Neural cell (in vitro differentiated cells): Measurements from ENCODE around the gene PTX4. TPM values are rescaled to one million over a fixed set of nuclear protein-coding genes. Genes with fewer than 3 reads are reported as not detected.

Experiments
- H2AFZ ChIP-seq: fragments of 200-600, 300-800 bp; sonication (generic), shearing (Covaris generic); 2 replicates; pipeline ENCODE4 v1.6.0; 2014; ENCODE audit warnings: low read depth, mild to moderate bottlenecking, antibody characterized with exemption, low read length, moderate library complexity
- H3F3A ChIP-seq: fragments of 200-600 bp; shearing (Covaris generic); 2 replicates; pipeline ENCODE4 v1.6.1; 2016; ENCODE audit warnings: mild to moderate bottlenecking, moderate library complexity, mixed read lengths, antibody characterized with exemption, low read length; ENCODE audit not compliant: insufficient read depth, poor library complexity, severe bottlenecking
- H3K27ac ChIP-seq: fragments of 200-600, 300-800 bp; sonication (generic), shearing (Covaris generic); 2 replicates; pipeline ENCODE4 v1.5.1; 2014; ENCODE audit warnings: mild to moderate bottlenecking, low read length, moderate library complexity
- H3K27me3 ChIP-seq: fragments of 300-800, 200-600 bp; sonication (generic), shearing (Covaris generic); 2 replicates; pipeline ENCODE4 v1.6.0; 2014; ENCODE audit warnings: mild to moderate bottlenecking, low read depth, low read length, moderate library complexity; ENCODE audit not compliant: insufficient read depth
- H3K36me3 ChIP-seq: fragments of 300-800, 200-600 bp; sonication (generic), shearing (Covaris generic); 2 replicates; pipeline ENCODE4 v1.5.1; 2014; ENCODE audit warnings: mild to moderate bottlenecking, antibody characterized with exemption, low read length, moderate library complexity; ENCODE audit not compliant: insufficient read depth
- H3K4me2 ChIP-seq: fragments of 300-800, 200-600 bp; sonication (generic), shearing (Covaris generic); 2 replicates; pipeline ENCODE4 v1.6.0; 2014; ENCODE audit warnings: mild to moderate bottlenecking, low read length
- H3K4me3 ChIP-seq: fragments of 300-800, 200-600 bp; sonication (generic), shearing (Covaris generic); 2 replicates; pipeline ENCODE4 v1.5.1; 2014; ENCODE audit warnings: mild to moderate bottlenecking, low read length, moderate library complexity
- H3K79me2 ChIP-seq: fragments of 200-600 bp; shearing (Covaris generic); replicated peaks from 2 replicates; pipeline ENCODE4 v1.6.0; 2014; ENCODE audit warnings: mild to moderate bottlenecking, low read length, moderate library complexity; ENCODE audit not compliant: insufficient read depth
- H3K9ac ChIP-seq: fragments of 300-800, 200-600 bp; sonication (generic), shearing (Covaris generic); 2 replicates; pipeline ENCODE4 v1.6.1; 2016; ENCODE audit warnings: mild to moderate bottlenecking, low read length, mixed read lengths
- H3K9me2 ChIP-seq: fragments of 200-600 bp; shearing (Covaris generic); 2 replicates; pipeline ENCODE4 v1.6.1; 2016; ENCODE audit warnings: mild to moderate bottlenecking, low read length, mixed read lengths; ENCODE audit not compliant: insufficient read depth
- H3K9me3 ChIP-seq: fragments of 200-600, 300-800 bp; sonication (generic), shearing (Covaris generic); 2 replicates; pipeline ENCODE4 v1.6.1; 2016; ENCODE audit warnings: mild to moderate bottlenecking, mixed run types, low read length, moderate library complexity, mixed read lengths
- H4K20me1 ChIP-seq: fragments of 200-600 bp; shearing (Covaris generic); 2 replicates; pipeline ENCODE4 v1.6.1; 2016; ENCODE audit warnings: mild to moderate bottlenecking, mixed run types; ENCODE audit not compliant: insufficient read depth
- CTCF ChIP-seq: fragments of 450-650 bp; IDR thresholded peaks from 2 replicates; pipeline ENCODE4 v1.5.1; 2014; ENCODE audit warnings: antibody characterized with exemption, mild to moderate bottlenecking, moderate library complexity; ENCODE audit not compliant: poor library complexity, severe bottlenecking
- EP300 ChIP-seq: fragments of 450-650 bp; conservative IDR thresholded peaks from 2 replicates; pipeline ENCODE4 v1.6.1; 2014; ENCODE audit warnings: antibody characterized with exemption, mild to moderate bottlenecking, moderate library complexity; ENCODE audit not compliant: poor library complexity, severe bottlenecking
- EZH2 ChIP-seq: fragments of 200-600, 300-800 bp; shearing (Covaris generic), sonication (generic); IDR thresholded peaks from 2 replicates; pipeline ENCODE4 v1.6.1; 2014; ENCODE audit warnings: antibody characterized with exemption, low read length, borderline replicate concordance, mild to moderate bottlenecking; ENCODE audit not compliant: insufficient read depth, poor library complexity, severe bottlenecking
- MXI1 ChIP-seq: fragments of 450-650 bp; conservative IDR thresholded peaks from 2 replicates; pipeline ENCODE4 v1.6.1; 2014; ENCODE audit warnings: antibody characterized with exemption, mild to moderate bottlenecking; ENCODE audit not compliant: poor library complexity, severe bottlenecking
- POLR2AphosphoS5 ChIP-seq: IDR thresholded peaks from 2 replicates; pipeline ENCODE4 v1.6.1; 2012
- RAD21 ChIP-seq: fragments of 450-650 bp; conservative IDR thresholded peaks from 2 replicates; pipeline ENCODE4 v1.6.1; 2014; ENCODE audit warnings: antibody characterized with exemption, mild to moderate bottlenecking, moderate library complexity
- REST ChIP-seq: IDR thresholded peaks from 2 replicates; pipeline ENCODE4 v1.6.1; 2012; ENCODE audit warnings: borderline replicate concordance
- SMC3 ChIP-seq: fragments of 450-650 bp; conservative IDR thresholded peaks from 2 replicates; pipeline ENCODE4 v1.6.1; 2014; ENCODE audit warnings: antibody characterized with exemption, mild to moderate bottlenecking, moderate library complexity; ENCODE audit not compliant: poor library complexity
- TAF1 ChIP-seq: IDR thresholded peaks from 2 replicates; pipeline ENCODE4 v1.6.1; 2012; ENCODE audit warnings: low read depth
- polyA minus RNA-seq: library from RNA; depleted of rRNA, polyadenylated mRNA; stranded (reverse); fragments of >200 nt; gene quantifications from 2 replicates; pipeline ENCODE4 v1.2.3, GENCODE V29; 2014
- polyA plus RNA-seq: library from polyadenylated mRNA; depleted of rRNA; stranded (reverse); fragments of >200 nt; gene quantifications from 2 replicates; pipeline ENCODE4 v1.2.3, GENCODE V29; 2014

The PTX4 gene
- not detected in 2 replicates for polyA plus RNA-seq
- not detected in 2 replicates for polyA minus RNA-seq

- no peak for TF ChIP-seq CTCF
- TF ChIP-seq EP300: no peak
- no peak for TF ChIP-seq TAF1
- TF ChIP-seq REST: no peak
- no peak for TF ChIP-seq POLR2AphosphoS5
- TF ChIP-seq EZH2: no peak
- Histone ChIP-seq H3K4me2 (no peak within 1 kb of the TSS), H3K9me3 (no peaks in the 10 kb centered on the region), H3K79me2 (no peaks in the 10 kb centered on the region), H2AFZ (no peak within 1 kb of the TSS), H4K20me1 (no peaks in the 10 kb centered on the region), H3F3A (no peaks in the 10 kb centered on the region), H3K4me3 (no peak within 1 kb of the TSS), H3K9ac (no peak within 1 kb of the TSS), H3K9me2 (no peaks in the 10 kb centered on the region), H3K27me3 (no peaks in the 10 kb centered on the region), H3K27ac (no peak within 1 kb of the TSS), H3K36me3 (no peaks in the 10 kb centered on the region)
Measured at GRCh38 chr16:1488619-1489018, at the start of gene PTX4. PTX4 (minus strand) TSS chr16:1488944; CDS start chr16:1488909, 35 bp downstream.

GRCh38 chr16:1537763-1538289 lies 49.1 kb upstream of the PTX4 start:
- H3F3A ChIP-seq: no peaks in the 10 kb centered on the region
- H3K9ac ChIP-seq: no peak overlapping the region
- H3K36me3 ChIP-seq: no peaks in the 10 kb centered on the region
- no peak for TF ChIP-seq REST
- TF ChIP-seq EZH2: no peak
- no peak for TF ChIP-seq MXI1
- no peak for TF ChIP-seq RAD21
- TF ChIP-seq CTCF: no peak
- no peak for TF ChIP-seq TAF1
- TF ChIP-seq POLR2AphosphoS5: no peak
- TF ChIP-seq SMC3: no peak
- TF ChIP-seq EP300: no peak
- H2AFZ ChIP-seq: no peak overlapping the region
- no peaks in the 10 kb centered on the region for H3K27me3 ChIP-seq
- no peaks in the 10 kb centered on the region for H3K9me2 ChIP-seq
- H3K27ac ChIP-seq: no peak overlapping the region
- H4K20me1 ChIP-seq: no peaks in the 10 kb centered on the region
- H3K4me3 ChIP-seq: no peak overlapping the region
- no peaks in the 10 kb centered on the region for H3K79me2 ChIP-seq
- H3K9me3 ChIP-seq: no peaks in the 10 kb centered on the region
- no peak overlapping the region for H3K4me2 ChIP-seq
